ENCODE measurements around the gene PWWP2B.
"Not testable (repeated sequence)": the region's sequence is repeated elsewhere in the genome, so short reads cannot be mapped to it uniquely, and the experiment has no call there.

The PWWP2B gene

GRCh38 chr10:132436096-132436495, 39.1 kb downstream of the PWWP2B start:
- DNase-seq: not testable (repeated sequence)

- no peak for DNase-seq
Measured at GRCh38 chr10:132436861-132437410, 39.9 kb downstream of the PWWP2B start.

GRCh38 chr10:132437541-132437950, 40.5 kb downstream of the PWWP2B start:
- no peak for DNase-seq

- DNase-seq: no peak
Measured at GRCh38 chr10:132438091-132439024, 41.4 kb downstream of the PWWP2B start.

GRCh38 chr10:132439025-132439388, 42.0 kb downstream of the PWWP2B start:
- no peak for DNase-seq

GRCh38 chr10:132439424-132440163, 42.6 kb downstream of the PWWP2B start:
- DNase-seq: no peak

- DNase-seq: no peak
Measured at GRCh38 chr10:132440791-132441565, 44.0 kb downstream of the PWWP2B start.

- no peak for DNase-seq
Measured at GRCh38 chr10:132441818-132442524, 45.0 kb downstream of the PWWP2B start.

GRCh38 chr10:132442636-132443035, 45.6 kb downstream of the PWWP2B start:
- DNase-seq: no peak

- DNase-seq: peak; percentile 50
Measured at GRCh38 chr10:132443605-132443982, 46.6 kb downstream of the PWWP2B start.

GRCh38 chr10:132443983-132444876, 47.2 kb downstream of the PWWP2B start:
- DNase-seq: no peak

- DNase-seq: no peak
Measured at GRCh38 chr10:132444877-132445351, 47.9 kb downstream of the PWWP2B start.

- no peak for DNase-seq
Measured at GRCh38 chr10:132445516-132446194, 48.7 kb downstream of the PWWP2B start.

GRCh38 chr10:132446195-132446581, 49.2 kb downstream of the PWWP2B start:
- no peak for DNase-seq

GRCh38 chr10:132446661-132447445, 49.9 kb downstream of the PWWP2B start:
- peak; percentile 58 for DNase-seq

GRCh38 chr10:132447446-132448247, 50.6 kb downstream of the PWWP2B start:
- DNase-seq: peak; percentile 89

- DNase-seq: peak; percentile 42
Measured at GRCh38 chr10:132448248-132448731, 51.3 kb downstream of the PWWP2B start.

- DNase-seq: no peak
Measured at GRCh38 chr10:132449051-132449810, 52.2 kb downstream of the PWWP2B start.

Data from EL (cell line).